ENCODE results near the gene LRMDA.
"Not testable (repeated sequence)": the region's sequence is repeated elsewhere in the genome, so short reads cannot be mapped to it uniquely, and the experiment has no call there.

Gene LRMDA

GRCh38 chr10:76038696-76039095, 607.3 kb downstream of the LRMDA start:
- DNase-seq, result no peak

- no peak for DNase-seq
Measured at GRCh38 chr10:76040107-76040829, 608.8 kb downstream of the LRMDA start.

- no peak for DNase-seq
Measured at GRCh38 chr10:76040830-76041220, 609.4 kb downstream of the LRMDA start.

GRCh38 chr10:76041551-76041950, 610.1 kb downstream of the LRMDA start:
- no peak for DNase-seq

GRCh38 chr10:76043261-76043660, 611.8 kb downstream of the LRMDA start:
- no peak for DNase-seq

- DNase-seq, result no peak
Measured at GRCh38 chr10:76044751-76045150, 613.3 kb downstream of the LRMDA start.

GRCh38 chr10:76045174-76045573, 613.8 kb downstream of the LRMDA start:
- no peak for DNase-seq

- DNase-seq, result no peak
Measured at GRCh38 chr10:76047521-76047920, 616.1 kb downstream of the LRMDA start.

- no peak for DNase-seq
Measured at GRCh38 chr10:76049581-76050290, 618.3 kb downstream of the LRMDA start.

GRCh38 chr10:76050291-76050625, 618.8 kb downstream of the LRMDA start:
- no peak for DNase-seq

GRCh38 chr10:76051007-76051936, 619.8 kb downstream of the LRMDA start:
- DNase-seq, result no peak

- no peak for DNase-seq
Measured at GRCh38 chr10:76052682-76053503, 621.5 kb downstream of the LRMDA start.

- no peak for DNase-seq
Measured at GRCh38 chr10:76055466-76055865, 624.0 kb downstream of the LRMDA start.

GRCh38 chr10:76055963-76056362, 624.5 kb downstream of the LRMDA start:
- DNase-seq, result no peak

GRCh38 chr10:76060993-76061392, 629.6 kb downstream of the LRMDA start:
- not testable (repeated sequence) for DNase-seq

GRCh38 chr10:76066457-76066856, 635.0 kb downstream of the LRMDA start:
- DNase-seq, result no peak

GRCh38 chr10:76067447-76067846, 636.0 kb downstream of the LRMDA start:
- no peak for DNase-seq

GRCh38 chr10:76068856-76069255, 637.4 kb downstream of the LRMDA start:
- no peak for DNase-seq

GRCh38 chr10:76070916-76071315, 639.5 kb downstream of the LRMDA start:
- no peak for DNase-seq

- no peak for DNase-seq
Measured at GRCh38 chr10:76071653-76072365, 640.4 kb downstream of the LRMDA start.

GRCh38 chr10:76072384-76072783, 641.0 kb downstream of the LRMDA start:
- no peak for DNase-seq

GRCh38 chr10:76073524-76073923, 642.1 kb downstream of the LRMDA start:
- DNase-seq, result no peak

Data from NCI-H187 treated with DMSO at 0.1 percent for 48 hours (cell line).